ENCODE results near the gene TMEM186.

Gene TMEM186

GRCh38 chr16:8764525-8765250 is 32.8 kb downstream of the TMEM186 start:
- no peak for ATAC-seq
- TF ChIP-seq ZFP30 (CRISPR knock-in tag; IDR thresholded peaks at IDR 0.05): no peak
- TF ChIP-seq ZC3H10 (CRISPR knock-in tag; IDR thresholded peaks at IDR 0.05): no peak
- no peak for TF ChIP-seq BACH2 (CRISPR knock-in tag; IDR thresholded peaks at IDR 0.05; ENCODE audit: borderline replicate concordance)
- no peak for TF ChIP-seq ZNF565 (CRISPR knock-in tag; conservative IDR thresholded peaks at IDR 0.05; ENCODE audit: low read depth)
- no peak for TF ChIP-seq PPARA (CRISPR knock-in tag; IDR thresholded peaks at IDR 0.05; ENCODE audit: borderline replicate concordance)
- TF ChIP-seq, protein P1, sequence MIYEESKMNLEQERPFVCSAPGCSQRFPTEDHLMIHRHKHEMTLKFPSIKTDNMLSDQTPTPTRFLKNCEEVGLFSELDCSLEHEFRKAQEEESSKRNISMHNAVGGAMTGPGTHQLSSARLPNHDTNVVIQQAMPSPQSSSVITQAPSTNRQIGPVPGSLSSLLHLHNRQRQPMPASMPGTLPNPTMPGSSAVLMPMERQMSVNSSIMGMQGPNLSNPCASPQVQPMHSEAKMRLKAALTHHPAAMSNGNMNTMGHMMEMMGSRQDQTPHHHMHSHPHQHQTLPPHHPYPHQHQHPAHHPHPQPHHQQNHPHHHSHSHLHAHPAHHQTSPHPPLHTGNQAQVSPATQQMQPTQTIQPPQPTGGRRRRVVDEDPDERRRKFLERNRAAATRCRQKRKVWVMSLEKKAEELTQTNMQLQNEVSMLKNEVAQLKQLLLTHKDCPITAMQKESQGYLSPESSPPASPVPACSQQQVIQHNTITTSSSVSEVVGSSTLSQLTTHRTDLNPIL (CRISPR knock-in tag; IDR thresholded peaks at IDR 0.05; ENCODE audit: low read depth): no peak
- TF ChIP-seq OSR1 (CRISPR knock-in tag; IDR thresholded peaks at IDR 0.05): no peak
- TF ChIP-seq CSDC2 (CRISPR knock-in tag; IDR thresholded peaks at IDR 0.05): no peak
- TF ChIP-seq ARNTL (CRISPR knock-in tag; IDR thresholded peaks at IDR 0.05; ENCODE audit: borderline replicate concordance, low read depth): no peak
- no peak for TF ChIP-seq TOX (CRISPR knock-in tag; IDR thresholded peaks at IDR 0.05; ENCODE audit: borderline replicate concordance)
- no peak for TF ChIP-seq ESRRG (CRISPR knock-in tag; IDR thresholded peaks at IDR 0.05)
- TF ChIP-seq SNAI2 (CRISPR knock-in tag; IDR thresholded peaks at IDR 0.05): no peak
- no peak for TF ChIP-seq ZFP3 (CRISPR knock-in tag; IDR thresholded peaks at IDR 0.05)

GRCh38 chr16:8763899-8764298 is 33.5 kb downstream of the TMEM186 start:
- TF ChIP-seq BACH2 (CRISPR knock-in tag; IDR thresholded peaks at IDR 0.05; ENCODE audit: borderline replicate concordance) (no peak), ZNF70 (CRISPR knock-in tag; IDR thresholded peaks at IDR 0.05) (no peak), ZNF565 (CRISPR knock-in tag; conservative IDR thresholded peaks at IDR 0.05; ENCODE audit: low read depth) (no peak), ZFP3 (CRISPR knock-in tag; IDR thresholded peaks at IDR 0.05) (no peak)
- TF ChIP-seq, protein P2, sequence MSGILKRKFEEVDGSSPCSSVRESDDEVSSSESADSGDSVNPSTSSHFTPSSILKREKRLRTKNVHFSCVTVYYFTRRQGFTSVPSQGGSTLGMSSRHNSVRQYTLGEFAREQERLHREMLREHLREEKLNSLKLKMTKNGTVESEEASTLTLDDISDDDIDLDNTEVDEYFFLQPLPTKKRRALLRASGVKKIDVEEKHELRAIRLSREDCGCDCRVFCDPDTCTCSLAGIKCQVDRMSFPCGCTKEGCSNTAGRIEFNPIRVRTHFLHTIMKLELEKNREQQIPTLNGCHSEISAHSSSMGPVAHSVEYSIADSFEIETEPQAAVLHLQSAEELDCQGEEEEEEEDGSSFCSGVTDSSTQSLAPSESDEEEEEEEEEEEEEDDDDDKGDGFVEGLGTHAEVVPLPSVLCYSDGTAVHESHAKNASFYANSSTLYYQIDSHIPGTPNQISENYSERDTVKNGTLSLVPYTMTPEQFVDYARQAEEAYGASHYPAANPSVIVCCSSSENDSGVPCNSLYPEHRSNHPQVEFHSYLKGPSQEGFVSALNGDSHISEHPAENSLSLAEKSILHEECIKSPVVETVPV (CRISPR knock-in tag; IDR thresholded peaks at IDR 0.05): no peak
- no peak for ATAC-seq

DNA sequence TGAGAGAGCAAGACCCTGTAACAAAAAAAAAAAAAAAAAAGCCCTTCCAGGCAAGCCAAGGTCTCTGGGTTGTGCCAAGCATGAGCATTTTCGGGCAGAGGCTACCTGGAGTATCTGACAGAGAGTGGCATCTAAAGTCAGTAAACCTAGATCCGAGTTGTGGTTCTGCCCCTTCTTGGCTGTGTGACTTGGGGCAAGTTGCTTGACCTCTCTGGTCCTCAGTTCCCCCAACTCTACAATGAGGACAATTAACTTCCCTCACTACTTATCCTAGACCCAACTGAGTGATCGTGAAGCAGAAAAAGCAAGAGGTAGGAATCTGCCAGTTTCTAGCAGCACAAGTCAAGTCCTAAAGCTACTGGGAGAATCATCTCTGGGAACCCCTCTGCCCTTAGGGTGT is 34.4 kb downstream of the TMEM186 start:
- no peak for ATAC-seq
- TF ChIP-seq TCF4 (CRISPR knock-in tag; IDR thresholded peaks at IDR 0.05; ENCODE audit: borderline replicate concordance): no peak
- TF ChIP-seq, protein P3, sequence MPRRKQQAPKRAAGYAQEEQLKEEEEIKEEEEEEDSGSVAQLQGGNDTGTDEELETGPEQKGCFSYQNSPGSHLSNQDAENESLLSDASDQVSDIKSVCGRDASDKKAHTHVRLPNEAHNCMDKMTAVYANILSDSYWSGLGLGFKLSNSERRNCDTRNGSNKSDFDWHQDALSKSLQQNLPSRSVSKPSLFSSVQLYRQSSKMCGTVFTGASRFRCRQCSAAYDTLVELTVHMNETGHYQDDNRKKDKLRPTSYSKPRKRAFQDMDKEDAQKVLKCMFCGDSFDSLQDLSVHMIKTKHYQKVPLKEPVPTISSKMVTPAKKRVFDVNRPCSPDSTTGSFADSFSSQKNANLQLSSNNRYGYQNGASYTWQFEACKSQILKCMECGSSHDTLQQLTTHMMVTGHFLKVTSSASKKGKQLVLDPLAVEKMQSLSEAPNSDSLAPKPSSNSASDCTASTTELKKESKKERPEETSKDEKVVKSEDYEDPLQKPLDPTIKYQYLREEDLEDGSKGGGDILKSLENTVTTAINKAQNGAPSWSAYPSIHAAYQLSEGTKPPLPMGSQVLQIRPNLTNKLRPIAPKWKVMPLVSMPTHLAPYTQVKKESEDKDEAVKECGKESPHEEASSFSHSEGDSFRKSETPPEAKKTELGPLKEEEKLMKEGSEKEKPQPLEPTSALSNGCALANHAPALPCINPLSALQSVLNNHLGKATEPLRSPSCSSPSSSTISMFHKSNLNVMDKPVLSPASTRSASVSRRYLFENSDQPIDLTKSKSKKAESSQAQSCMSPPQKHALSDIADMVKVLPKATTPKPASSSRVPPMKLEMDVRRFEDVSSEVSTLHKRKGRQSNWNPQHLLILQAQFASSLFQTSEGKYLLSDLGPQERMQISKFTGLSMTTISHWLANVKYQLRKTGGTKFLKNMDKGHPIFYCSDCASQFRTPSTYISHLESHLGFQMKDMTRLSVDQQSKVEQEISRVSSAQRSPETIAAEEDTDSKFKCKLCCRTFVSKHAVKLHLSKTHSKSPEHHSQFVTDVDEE (CRISPR knock-in tag; IDR thresholded peaks at IDR 0.05): no peak

GRCh38 chr16:8762254-8762653 is 35.2 kb downstream of the TMEM186 start:
- TF ChIP-seq GLIS3 (CRISPR knock-in tag; IDR thresholded peaks at IDR 0.05): no peak
- TF ChIP-seq ZC3H10 (CRISPR knock-in tag; IDR thresholded peaks at IDR 0.05): no peak
- TF ChIP-seq, protein P2 (CRISPR knock-in tag; IDR thresholded peaks at IDR 0.05): no peak
- no peak for TF ChIP-seq PATZ1 (CRISPR knock-in tag; IDR thresholded peaks at IDR 0.05; ENCODE audit: borderline replicate concordance)
- TF ChIP-seq TOX (CRISPR knock-in tag; IDR thresholded peaks at IDR 0.05; ENCODE audit: borderline replicate concordance): no peak
- TF ChIP-seq ISL1 (CRISPR knock-in tag; IDR thresholded peaks at IDR 0.05): no peak
- TF ChIP-seq, protein P1 (CRISPR knock-in tag; IDR thresholded peaks at IDR 0.05; ENCODE audit: low read depth): no peak
- no peak for ATAC-seq

All from SK-N-SH treated with all-trans-retinoic acid at 6 μM for 48 hours (cell line).